GM23248 (cell line): ENCODE data around the gene NTHL1. TPM values are rescaled to one million over a fixed set of nuclear protein-coding genes. Genes with fewer than 3 reads are reported as not detected.
A peak's percentile ranks its signal among the peaks of the same experiment; 100 is the strongest.

Source experiments
- DNase-seq: peaks from one replicate; pipeline ENCODE4 v3.0.0-alpha.2; 2015
- H2AFZ ChIP-seq: fragments of 200-600 bp; sonication (generic); 2 replicates; pipeline ENCODE4 v1.6.1; 2016; ENCODE audit warnings: antibody characterized with exemption
- H3F3A ChIP-seq: fragments of 200-600 bp; sonication (generic); 2 replicates; pipeline ENCODE4 v1.6.1; 2016; ENCODE audit warnings: mild to moderate bottlenecking, antibody characterized with exemption, mixed run types; ENCODE audit not compliant: insufficient read depth
- H3K27ac ChIP-seq: fragments of 200-600 bp; sonication (generic); 2 replicates; pipeline ENCODE4 v1.5.1; 2016; ENCODE audit warnings: mild to moderate bottlenecking
- H3K27me3 ChIP-seq: fragments of 200-600 bp; sonication (generic); replicated peaks from 2 replicates; pipeline ENCODE4 v1.6.1; 2016; ENCODE audit warnings: mild to moderate bottlenecking; ENCODE audit not compliant: insufficient read depth
- H3K36me3 ChIP-seq: fragments of 200-600 bp; sonication (generic); 2 replicates; pipeline ENCODE4 v1.6.1; 2016; ENCODE audit warnings: low read depth, mild to moderate bottlenecking
- H3K4me1 ChIP-seq: fragments of 200-600 bp; sonication (generic); 2 replicates; pipeline ENCODE4 v1.6.1; 2016; ENCODE audit warnings: mild to moderate bottlenecking; ENCODE audit not compliant: insufficient read depth
- H3K4me2 ChIP-seq: fragments of 200-600 bp; sonication (generic); one replicate; pipeline ENCODE4 v1.6.1; 2016; ENCODE audit warnings: mild to moderate bottlenecking; ENCODE audit not compliant: unreplicated experiment
- H3K4me3 ChIP-seq: fragments of 200-600 bp; sonication (generic); 2 replicates; pipeline ENCODE4 v1.5.1; 2016; ENCODE audit warnings: mild to moderate bottlenecking
- H3K79me2 ChIP-seq: fragments of 200-600 bp; sonication (generic); 2 replicates; pipeline ENCODE4 v1.6.1; 2016; ENCODE audit warnings: mild to moderate bottlenecking; ENCODE audit not compliant: insufficient read depth
- H3K9ac ChIP-seq: fragments of 200-600 bp; sonication (generic); 2 replicates; pipeline ENCODE4 v1.6.1; 2016; ENCODE audit warnings: mild to moderate bottlenecking
- H3K9me2 ChIP-seq: fragments of 200-600 bp; sonication (generic); 2 replicates; pipeline ENCODE4 v1.6.1; 2016; ENCODE audit warnings: mixed run types, mild to moderate bottlenecking, moderate library complexity; ENCODE audit not compliant: insufficient read depth
- H3K9me3 ChIP-seq: fragments of 200-600 bp; sonication (generic); one replicate; pipeline ENCODE4 v1.6.1; 2017; ENCODE audit warnings: low read depth
- H4K20me1 ChIP-seq: fragments of 200-600 bp; sonication (generic); 2 replicates; pipeline ENCODE4 v1.6.0; 2016; ENCODE audit not compliant: insufficient read depth
- EZH2 ChIP-seq: fragments of 200-600 bp; sonication (generic); IDR thresholded peaks from 2 replicates; pipeline ENCODE4 v1.6.1; 2018; ENCODE audit warnings: antibody characterized with exemption, mild to moderate bottlenecking; ENCODE audit not compliant: insufficient read depth, poor library complexity, severe bottlenecking
- EZH2phosphoT487 ChIP-seq: fragments of 200-600 bp; sonication (generic); IDR thresholded peaks from 2 replicates; pipeline ENCODE4 v1.6.1; 2018; ENCODE audit warnings: antibody characterized with exemption, moderate library complexity, mild to moderate bottlenecking, low read depth; ENCODE audit not compliant: insufficient read depth
- WGBS, 2 experiments: methylation state at CpG; one replicate each; pipeline ENCODE4 v1.1.6; 2015 to 2017; ENCODE audit warnings: low lambda C conversion rate in 2 of 2, low coverage in 1 of 2; ENCODE audit errors: missing lambda C conversion rate in 2 of 2; 5-methylcytosine and 5-hydroxymethylcytosine counted together
- in situ Hi-C: fragments of 300-500 bp; cut with MboI; formaldehyde crosslinking; loops from 2 replicates; pipeline ENCODE4 v1.15.0; 2020
- polyA plus RNA-seq: library from polyadenylated mRNA; unstranded; fragments of >200 nt; fragmentation: Nextera tagmentation; extraction: Ambion mirVana; gene quantifications from 2 replicates; pipeline ENCODE4 v1.2.1, GENCODE V29; 2016
- total RNA-seq: library from RNA; depleted of rRNA; stranded (reverse); fragments of >200 nt; shearing (Covaris generic); gene quantifications from 2 replicates; pipeline ENCODE4 v1.2.3, GENCODE V29; 2014

NTHL1 gene
- total and polyA plus RNA-seq, 2 experiments from 2014 or later, result 20.3 to 22.8 TPM

- Histone ChIP-seq H3K9ac (no peak overlapping the region), H3K27me3 (no peaks in the 10 kb centered on the region), H2AFZ (no peak overlapping the region), H3K79me2 (peaks cover 10% of the 10 kb centered on the region), H3K4me1 (no peaks in the 10 kb centered on the region), H3K9me2 (no peaks in the 10 kb centered on the region), H3K4me2 (no peak overlapping the region), H3K36me3 (no peaks in the 10 kb centered on the region), H3K9me3 (no peaks in the 10 kb centered on the region), H3F3A (no peaks in the 10 kb centered on the region), H3K27ac (no peak overlapping the region), H4K20me1 (no peaks in the 10 kb centered on the region), H3K4me3 (no peak overlapping the region)
- in situ Hi-C loops, result no loop called here
- TF ChIP-seq EZH2phosphoT487 (no peak), EZH2 (no peak)
- DNase-seq, result no peak
- 87% methylated on average over 29 of the region's 29 CpGs for WGBS, 2 experiments
Observed at GRCh38 chr16:2054543-2055245, 7.1 kb upstream of the NTHL1 start.

DNA sequence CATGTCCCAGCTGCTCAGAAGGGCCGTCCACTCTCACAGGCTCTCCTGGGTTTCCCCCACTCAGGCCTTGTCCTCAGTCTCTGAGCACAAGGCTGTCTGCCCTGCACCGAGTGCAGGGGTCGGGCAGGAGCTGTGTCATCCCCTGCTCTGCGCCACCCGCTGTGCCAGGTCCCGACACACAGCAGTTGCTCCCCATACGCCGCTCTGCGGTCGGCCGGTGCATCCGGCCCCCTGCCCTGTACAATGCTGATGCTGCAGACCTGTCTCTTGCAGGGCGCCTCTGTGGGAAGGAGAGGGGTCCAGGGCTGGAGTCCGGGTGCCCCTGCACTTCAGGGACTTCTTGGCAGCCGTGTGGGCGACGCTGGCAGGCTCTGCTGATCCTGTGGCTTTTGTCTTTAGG, 6.3 kb upstream of the NTHL1 start:
- in situ Hi-C loops, result no loop called here
- H2AFZ ChIP-seq, result no peak overlapping the region
- H3K4me2 ChIP-seq, result no peak overlapping the region
- no peaks in the 10 kb centered on the region for H3F3A ChIP-seq
- H3K79me2 ChIP-seq, result peaks cover 18% of the 10 kb centered on the region
- TF ChIP-seq EZH2 (no peak), EZH2phosphoT487 (no peak)
- DNase-seq, result no peak
- H3K36me3 ChIP-seq, result no peaks in the 10 kb centered on the region
- no peak overlapping the region for H3K4me3 ChIP-seq
- H3K27ac ChIP-seq, result no peak overlapping the region
- H3K9me2 ChIP-seq, result no peaks in the 10 kb centered on the region
- H3K9ac ChIP-seq, result no peak overlapping the region
- H4K20me1 ChIP-seq, result no peaks in the 10 kb centered on the region
- no peaks in the 10 kb centered on the region for H3K27me3 ChIP-seq
- no peaks in the 10 kb centered on the region for H3K4me1 ChIP-seq
- no peaks in the 10 kb centered on the region for H3K9me3 ChIP-seq
- WGBS, 2 experiments, result 94 to 96% methylated on average over 17 of the region's 17 CpGs

DNA sequence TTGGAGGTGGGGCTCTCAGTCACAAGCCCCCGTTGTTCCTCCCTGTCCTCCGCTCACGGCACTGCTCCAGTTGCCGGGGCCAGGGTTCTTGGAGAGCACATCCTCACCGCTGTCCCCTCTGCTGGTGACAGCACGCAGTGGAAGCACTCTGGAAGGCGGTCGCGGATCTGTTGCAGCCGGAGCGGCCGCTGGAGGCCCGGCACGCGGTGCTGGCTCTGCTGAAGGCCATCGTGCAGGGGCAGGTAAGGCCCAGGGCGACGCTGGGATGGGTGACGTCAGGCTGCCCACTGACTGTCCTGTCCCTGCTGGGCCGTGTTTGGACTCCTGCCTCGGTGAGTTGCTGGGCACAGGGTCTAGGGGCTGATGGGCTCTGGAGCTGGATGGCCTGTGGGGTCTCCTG, 5.6 kb upstream of the NTHL1 start:
- no peak overlapping the region for H3K9ac ChIP-seq
- TF ChIP-seq EZH2phosphoT487 (no peak), EZH2 (no peak)
- no peaks in the 10 kb centered on the region for H3K4me1 ChIP-seq
- no peak overlapping the region for H3K4me3 ChIP-seq
- in situ Hi-C loops, result no loop called here
- H3K9me3 ChIP-seq, result no peaks in the 10 kb centered on the region
- no peak overlapping the region for H3K4me2 ChIP-seq
- no peaks in the 10 kb centered on the region for H3K36me3 ChIP-seq
- no peaks in the 10 kb centered on the region for H3K27me3 ChIP-seq
- H3F3A ChIP-seq, result no peaks in the 10 kb centered on the region
- 93 to 95% methylated on average over 21 of the region's 21 CpGs for WGBS, 2 experiments
- H4K20me1 ChIP-seq, result no peaks in the 10 kb centered on the region
- no peak overlapping the region for H2AFZ ChIP-seq
- peaks cover 24% of the 10 kb centered on the region for H3K79me2 ChIP-seq
- no peak for DNase-seq
- no peaks in the 10 kb centered on the region for H3K9me2 ChIP-seq
- no peak overlapping the region for H3K27ac ChIP-seq

- Histone ChIP-seq H3K4me2 (peak overlapping the region; percentile 99), H3K9me3 (no peaks in the 10 kb centered on the region), H3K9ac (peak overlapping the region; percentile 72), H3K9me2 (no peaks in the 10 kb centered on the region), H4K20me1 (no peaks in the 10 kb centered on the region), H2AFZ (peak overlapping the region; percentile 85), H3K4me1 (no peaks in the 10 kb centered on the region), H3K27me3 (no peaks in the 10 kb centered on the region), H3K4me3 (peak overlapping the region; percentile 83), H3K27ac (no peak overlapping the region), H3F3A (no peaks in the 10 kb centered on the region), H3K79me2 (peaks cover 29% of the 10 kb centered on the region), H3K36me3 (no peaks in the 10 kb centered on the region)
- WGBS, 2 experiments, result 0 to 2% methylated on average over 23 to 30 of the region's 30 CpGs
- no peak for TF ChIP-seq EZH2phosphoT487
- TF ChIP-seq EZH2, result no peak
- in situ Hi-C loops, result no loop called here
- DNase-seq, result peak; percentile 60
Observed at GRCh38 chr16:2048116-2048543, 496 bp upstream of the NTHL1 start.
